KMS-11 (cell line): ENCODE data around the gene OGDHL.

Experiments
- H2AFZ ChIP-seq: fragments of 200-600 bp; sonication (generic); 2 replicates; pipeline ENCODE4 v1.6.1; 2016; ENCODE audit warnings: antibody characterized with exemption, mixed run types, low read depth
- H3K27ac ChIP-seq: fragments of 200-600 bp; sonication (generic); 2 replicates; pipeline ENCODE4 v1.6.1; 2016; ENCODE audit warnings: mild to moderate bottlenecking, mixed run types
- H3K27me3 ChIP-seq: fragments of 200-600 bp; sonication (generic); 2 replicates; pipeline ENCODE4 v1.6.1; 2017; ENCODE audit warnings: mild to moderate bottlenecking, low read depth, mixed run types, moderate library complexity; ENCODE audit not compliant: insufficient read depth
- H3K36me3 ChIP-seq: fragments of 200-600 bp; sonication (generic); 2 replicates; pipeline ENCODE4 v1.6.1; 2017; ENCODE audit warnings: mild to moderate bottlenecking, mixed run types; ENCODE audit not compliant: insufficient read depth
- H3K4me1 ChIP-seq: fragments of 200-600 bp; sonication (generic); 2 replicates; pipeline ENCODE4 v1.6.1; 2016; ENCODE audit warnings: mild to moderate bottlenecking, low read depth, mixed run types; ENCODE audit not compliant: poor library complexity, severe bottlenecking
- H3K4me2 ChIP-seq: fragments of 200-600 bp; sonication (generic); 2 replicates; pipeline ENCODE4 v1.7.0; 2016; ENCODE audit warnings: mild to moderate bottlenecking, mixed run types
- H3K4me3 ChIP-seq: fragments of 200-600 bp; sonication (generic); IDR thresholded peaks from 2 replicates; pipeline ENCODE4 v1.6.1; 2017; ENCODE audit warnings: low read depth, low read length, mixed read lengths; ENCODE audit not compliant: insufficient read depth
- H3K79me2 ChIP-seq: fragments of 200-600 bp; sonication (generic); 2 replicates; pipeline ENCODE4 v1.6.1; 2016; ENCODE audit warnings: low read depth, mixed run types; ENCODE audit not compliant: insufficient read depth
- H3K9ac ChIP-seq: fragments of 200-600 bp; sonication (generic); 2 replicates; pipeline ENCODE4 v1.6.1; 2016; ENCODE audit warnings: mild to moderate bottlenecking, mixed run types
- H4K20me1 ChIP-seq: fragments of 200-600 bp; sonication (generic); 2 replicates; pipeline ENCODE4 v1.6.1; 2016; ENCODE audit warnings: mild to moderate bottlenecking, mixed run types; ENCODE audit not compliant: insufficient read depth
- CTCF ChIP-seq: fragments of 200-600 bp; sonication (generic); conservative IDR thresholded peaks from 2 replicates; pipeline ENCODE4 v1.6.1; 2017; ENCODE audit warnings: low read depth, mild to moderate bottlenecking, antibody characterized with exemption, low read length, moderate library complexity, mixed read lengths

The OGDHL gene

GRCh38 chr10:49740346-49741107 is 21.6 kb downstream of the OGDHL start:
- Histone ChIP-seq H3K4me1 (no peaks in the 10 kb centered on the region), H2AFZ (no peak overlapping the region), H3K9ac (no peak overlapping the region), H4K20me1 (no peaks in the 10 kb centered on the region), H3K27me3 (no peaks in the 10 kb centered on the region), H3K27ac (no peak overlapping the region), H3K79me2 (no peaks in the 10 kb centered on the region), H3K36me3 (no peaks in the 10 kb centered on the region), H3K4me2 (no peak overlapping the region), H3K4me3 (no peak overlapping the region)
- TF ChIP-seq CTCF, result no peak

DNA sequence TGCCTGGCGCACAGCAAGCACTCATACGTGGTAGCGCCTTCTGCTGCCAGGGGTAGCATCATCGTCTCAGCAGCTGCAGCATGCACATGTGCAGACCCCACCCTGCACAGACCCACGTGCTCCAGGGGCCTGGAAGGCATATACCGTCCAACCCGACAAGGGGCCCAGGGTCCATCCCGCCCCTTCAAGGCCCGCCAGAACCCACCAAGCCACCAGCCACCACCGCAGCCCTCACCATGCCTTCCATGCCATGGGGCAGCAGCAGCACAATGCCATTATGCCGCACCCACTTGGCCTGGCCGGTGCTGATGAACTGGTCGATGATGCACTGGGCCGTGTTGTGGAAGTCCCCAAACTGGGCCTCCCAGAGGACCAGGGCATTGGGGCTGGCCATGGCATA is 22.7 kb downstream of the OGDHL start:
- no peak overlapping the region for H2AFZ ChIP-seq
- H3K27ac ChIP-seq, result no peak overlapping the region
- H3K4me3 ChIP-seq, result no peak overlapping the region
- H4K20me1 ChIP-seq, result no peaks in the 10 kb centered on the region
- H3K79me2 ChIP-seq, result no peaks in the 10 kb centered on the region
- H3K36me3 ChIP-seq, result no peaks in the 10 kb centered on the region
- no peak for TF ChIP-seq CTCF
- no peak overlapping the region for H3K9ac ChIP-seq
- no peak overlapping the region for H3K4me2 ChIP-seq
- no peaks in the 10 kb centered on the region for H3K4me1 ChIP-seq
- no peaks in the 10 kb centered on the region for H3K27me3 ChIP-seq

DNA sequence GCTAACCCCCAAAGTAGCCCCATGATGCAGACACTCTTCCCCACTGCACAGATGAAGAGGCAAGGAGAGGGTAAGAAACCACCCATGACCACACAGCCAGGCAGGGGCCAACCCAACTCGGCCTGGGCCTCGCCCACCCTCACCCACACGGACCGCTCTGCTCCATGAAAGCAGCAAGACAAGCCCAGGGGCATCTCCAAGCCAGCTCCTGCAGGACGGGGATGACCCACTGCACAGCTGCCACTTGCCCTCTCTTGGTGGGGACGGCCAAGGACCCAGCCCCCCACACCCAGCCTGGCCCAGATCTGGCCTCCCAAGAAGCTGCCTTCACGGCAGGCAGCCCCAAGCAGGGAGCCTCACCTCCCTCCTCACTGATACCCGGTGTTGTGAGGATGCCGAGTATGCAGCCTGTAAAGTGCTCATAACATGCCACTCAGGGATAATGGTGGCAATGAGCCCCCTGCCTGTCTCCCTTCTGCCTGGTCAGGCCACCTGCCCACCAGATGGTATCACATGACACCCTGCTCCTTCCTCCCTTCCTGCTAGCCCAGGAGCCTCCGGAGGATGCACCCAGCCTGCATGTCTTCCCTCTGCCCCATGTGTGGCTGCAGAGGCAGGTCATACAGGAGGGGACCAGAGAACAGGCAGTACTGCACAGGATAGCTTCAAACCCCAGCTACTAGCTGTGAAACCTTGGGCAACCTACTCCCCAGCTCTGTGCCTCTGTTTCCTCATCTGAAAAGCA is 23.3 kb downstream of the OGDHL start:
- no peak for TF ChIP-seq CTCF

DNA sequence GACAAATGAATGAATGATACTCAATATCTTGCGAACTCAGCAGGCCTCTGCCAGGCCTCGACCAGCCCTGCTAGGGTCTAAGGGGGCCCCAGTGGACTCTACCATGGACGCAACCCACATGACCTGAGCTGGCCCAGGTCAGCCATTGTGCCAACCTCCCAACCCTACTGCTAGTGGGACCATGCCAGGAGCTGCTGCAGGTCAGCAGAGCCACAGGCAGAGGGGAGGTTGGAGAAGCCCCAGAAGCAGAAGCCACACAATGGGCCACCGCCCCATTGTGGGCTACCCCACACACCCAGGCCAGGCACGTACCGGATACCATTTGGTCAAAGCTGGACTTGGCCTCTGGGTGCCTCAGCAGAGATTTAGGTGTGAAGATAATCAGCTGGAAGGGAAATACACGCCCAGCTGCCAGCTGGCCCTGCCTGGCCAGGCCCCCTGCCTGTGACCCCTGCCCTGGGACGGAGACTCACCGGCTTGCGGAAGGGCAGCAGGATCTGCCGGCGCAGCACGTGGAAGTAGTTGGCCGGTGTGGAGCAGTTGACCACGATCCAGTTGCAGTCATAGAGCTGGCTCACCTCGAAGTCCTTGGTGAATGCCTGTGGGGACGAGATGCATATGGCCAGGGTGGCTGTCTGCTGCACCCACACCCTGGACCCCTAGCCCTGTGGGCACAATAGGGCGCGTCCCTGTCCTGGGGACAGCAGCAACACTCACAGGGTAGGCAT is 24.5 kb downstream of the OGDHL start:
- Histone ChIP-seq H3K4me1 (no peaks in the 10 kb centered on the region), H3K27me3 (no peaks in the 10 kb centered on the region), H2AFZ (no peak overlapping the region), H3K4me3 (no peak overlapping the region), H3K27ac (no peak overlapping the region), H3K79me2 (no peaks in the 10 kb centered on the region), H3K36me3 (no peaks in the 10 kb centered on the region), H3K9ac (no peak overlapping the region), H4K20me1 (no peaks in the 10 kb centered on the region), H3K4me2 (no peak overlapping the region)
- no peak for TF ChIP-seq CTCF

More for the DNA sequence above, 23.3 kb downstream of the OGDHL start:
- H3K27ac ChIP-seq, result no peak overlapping the region
- H3K79me2 ChIP-seq, result no peaks in the 10 kb centered on the region
- H3K27me3 ChIP-seq, result no peaks in the 10 kb centered on the region
- H2AFZ ChIP-seq, result no peak overlapping the region
- H3K4me1 ChIP-seq, result no peaks in the 10 kb centered on the region
- H3K4me2 ChIP-seq, result no peak overlapping the region
- H3K36me3 ChIP-seq, result no peaks in the 10 kb centered on the region
- H3K9ac ChIP-seq, result no peak overlapping the region
- H4K20me1 ChIP-seq, result no peaks in the 10 kb centered on the region
- no peak overlapping the region for H3K4me3 ChIP-seq
